22Rv1 (cell line): ENCODE data around the gene PVR.

ENCODE experiments used
- ZFX ChIP-seq: fragments of 450-650 bp; IDR thresholded peaks from 2 replicates; pipeline ENCODE4 v1.6.1; 2017; ENCODE audit warnings: antibody characterized with exemption, borderline replicate concordance
- TF ChIP-seq, protein P1 (sequence below): fragments of 450-650 bp; IDR thresholded peaks from 2 replicates; pipeline ENCODE4 v1.5.1; 2017; ENCODE audit warnings: mild to moderate bottlenecking

DNA sequence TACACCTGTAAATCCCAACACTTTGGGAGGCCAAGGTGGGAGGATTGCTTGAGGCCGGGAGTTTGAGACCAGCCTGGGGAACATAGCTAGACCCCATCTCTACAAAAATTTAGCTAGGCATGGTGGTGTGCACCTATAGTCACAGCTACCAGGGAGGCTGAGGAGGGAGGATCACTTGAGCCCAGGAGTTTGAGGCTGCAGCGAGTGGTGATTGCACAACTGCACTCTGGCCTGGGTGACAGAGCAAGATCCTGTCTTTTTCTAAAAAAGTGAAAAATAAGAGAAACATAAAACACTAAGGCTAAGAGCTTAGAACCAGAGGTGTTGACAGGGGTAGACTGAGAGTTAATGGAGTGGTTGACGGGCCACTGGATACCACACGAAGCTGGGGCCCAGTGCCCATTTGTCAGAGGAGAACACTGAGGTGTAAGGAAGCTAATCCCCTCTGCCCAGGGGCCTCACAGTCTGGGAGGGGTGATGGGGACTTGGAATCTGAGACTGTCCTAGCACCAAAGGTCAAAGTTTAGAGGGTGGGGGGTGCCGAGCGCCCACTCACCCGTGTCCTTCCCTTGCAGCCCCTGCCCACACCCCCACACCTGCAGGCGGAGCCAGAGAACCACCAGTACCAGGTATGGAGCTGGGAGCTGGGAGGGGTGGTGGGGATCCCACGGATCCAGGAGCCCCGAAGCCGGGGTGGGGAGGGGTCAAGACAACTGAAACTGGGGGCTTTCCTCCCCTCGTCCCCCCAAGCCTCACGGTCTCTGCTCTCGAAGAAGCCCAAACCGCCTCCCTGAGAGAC lies 38.5 kb downstream of the PVR start:
- TF ChIP-seq, protein P1, sequence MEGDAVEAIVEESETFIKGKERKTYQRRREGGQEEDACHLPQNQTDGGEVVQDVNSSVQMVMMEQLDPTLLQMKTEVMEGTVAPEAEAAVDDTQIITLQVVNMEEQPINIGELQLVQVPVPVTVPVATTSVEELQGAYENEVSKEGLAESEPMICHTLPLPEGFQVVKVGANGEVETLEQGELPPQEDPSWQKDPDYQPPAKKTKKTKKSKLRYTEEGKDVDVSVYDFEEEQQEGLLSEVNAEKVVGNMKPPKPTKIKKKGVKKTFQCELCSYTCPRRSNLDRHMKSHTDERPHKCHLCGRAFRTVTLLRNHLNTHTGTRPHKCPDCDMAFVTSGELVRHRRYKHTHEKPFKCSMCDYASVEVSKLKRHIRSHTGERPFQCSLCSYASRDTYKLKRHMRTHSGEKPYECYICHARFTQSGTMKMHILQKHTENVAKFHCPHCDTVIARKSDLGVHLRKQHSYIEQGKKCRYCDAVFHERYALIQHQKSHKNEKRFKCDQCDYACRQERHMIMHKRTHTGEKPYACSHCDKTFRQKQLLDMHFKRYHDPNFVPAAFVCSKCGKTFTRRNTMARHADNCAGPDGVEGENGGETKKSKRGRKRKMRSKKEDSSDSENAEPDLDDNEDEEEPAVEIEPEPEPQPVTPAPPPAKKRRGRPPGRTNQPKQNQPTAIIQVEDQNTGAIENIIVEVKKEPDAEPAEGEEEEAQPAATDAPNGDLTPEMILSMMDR, result no peak
- TF ChIP-seq ZFX, result no peak
